GM18511 (cell line): ENCODE results near the gene DENND4B.
"Not testable (repeated sequence)": the region's sequence is repeated elsewhere in the genome, so short reads cannot be mapped to it uniquely, and the experiment has no call there.

ENCODE experiments used
- ATAC-seq: cut with Tn5 transposase; IDR thresholded peaks from one replicate; pipeline ENCODE4 v1.9.1; 2021; ENCODE audit warnings: mild to moderate bottlenecking, moderate library complexity; ENCODE audit not compliant: unreplicated experiment

The DENND4B gene

GRCh38 chr1:153929426-153929825 is 17.1 kb downstream of the DENND4B start:
- ATAC-seq, result no peak

- ATAC-seq, result no peak
These were observed 17.7 kb downstream of the DENND4B start for GRCh38 chr1:153928791-153929341.

- ATAC-seq, result no peak
These were observed 18.3 kb downstream of the DENND4B start for GRCh38 chr1:153928245-153928644.

- ATAC-seq, result no peak
These were observed 20.1 kb downstream of the DENND4B start for GRCh38 chr1:153926405-153926804.

- peak; percentile 92 for ATAC-seq
These were observed 23.3 kb downstream of the DENND4B start, which contains the start of gene GATAD2B for GRCh38 chr1:153922972-153923925. Gene GATAD2B (minus strand): TSS chr1:153922972. CDS start chr1:153828347, 94,625 bp downstream.

GRCh38 chr1:153922076-153922971 is 24.2 kb downstream of the DENND4B start:
- ATAC-seq, result peak; percentile 28

- no peak for ATAC-seq
These were observed 24.8 kb downstream of the DENND4B start for GRCh38 chr1:153921803-153922075.

- ATAC-seq, result no peak
These were observed 25.3 kb downstream of the DENND4B start for GRCh38 chr1:153921080-153921802.

GRCh38 chr1:153919876-153920852 is 26.4 kb downstream of the DENND4B start:
- no peak for ATAC-seq

GRCh38 chr1:153916297-153916696 is 30.2 kb downstream of the DENND4B start:
- no peak for ATAC-seq

GRCh38 chr1:153912349-153912748 is 34.2 kb downstream of the DENND4B start:
- no peak for ATAC-seq

GRCh38 chr1:153910560-153910959 is 36.0 kb downstream of the DENND4B start:
- ATAC-seq, result not testable (repeated sequence)

GRCh38 chr1:153908071-153908470 is 38.4 kb downstream of the DENND4B start:
- no peak for ATAC-seq

- ATAC-seq, result no peak
These were observed 39.4 kb downstream of the DENND4B start for GRCh38 chr1:153907134-153907533.

GRCh38 chr1:153906396-153906795 is 40.1 kb downstream of the DENND4B start:
- ATAC-seq, result no peak

- ATAC-seq, result not testable (repeated sequence)
These were observed 40.6 kb downstream of the DENND4B start for GRCh38 chr1:153905908-153906307.

GRCh38 chr1:153903841-153904455 is 42.6 kb downstream of the DENND4B start:
- ATAC-seq, result no peak

GRCh38 chr1:153899509-153899908 is 47.0 kb downstream of the DENND4B start:
- ATAC-seq, result no peak

- not testable (repeated sequence) for ATAC-seq
These were observed 50.7 kb downstream of the DENND4B start for GRCh38 chr1:153895866-153896265.
